ENCODE results near the gene OVCA2.

The OVCA2 gene

GRCh38 chr17:2042390-2042847 is 597 bp downstream of the OVCA2 start:
- Mint-ChIP-seq H3K4me3 (peak overlapping the region; percentile 89), H3K4me1 (peaks cover 32% of the 10 kb centered on the region), H3K36me3 (ENCODE audit: low read depth) (peaks cover 24% of the 10 kb centered on the region), H3K27ac (peak overlapping the region; percentile 62), H3K9me3 (no peaks in the 10 kb centered on the region), H3K27me3 (ENCODE audit: low read depth, poor library complexity) (peaks cover 18% of the 10 kb centered on the region)
- DNase-seq, result peak; percentile 41
- TF ChIP-seq CTCF (IDR thresholded peaks at IDR 0.05), result peak; percentile 6

- H3K4me3 Mint-ChIP-seq, result peak overlapping the region; percentile 89
- no peak for DNase-seq
- peaks cover 24% of the 10 kb centered on the region for H3K36me3 Mint-ChIP-seq (ENCODE audit: low read depth)
- H3K4me1 Mint-ChIP-seq, result peaks cover 28% of the 10 kb centered on the region
- no peak for TF ChIP-seq CTCF (IDR thresholded peaks at IDR 0.05)
- no peaks in the 10 kb centered on the region for H3K9me3 Mint-ChIP-seq
- peaks cover 24% of the 10 kb centered on the region for H3K27me3 Mint-ChIP-seq (ENCODE audit: low read depth, poor library complexity)
- peak overlapping the region; percentile 66 for H3K27ac Mint-ChIP-seq
These were observed 1.1 kb downstream of the OVCA2 start for GRCh38 chr17:2042933-2043332.

GRCh38 chr17:2043785-2044184 is 2.0 kb downstream of the OVCA2 start:
- Mint-ChIP-seq H3K4me3 (peak overlapping the region; percentile 52), H3K27ac (no peak overlapping the region), H3K4me1 (peaks cover 32% of the 10 kb centered on the region), H3K36me3 (ENCODE audit: low read depth) (peaks cover 20% of the 10 kb centered on the region), H3K9me3 (no peaks in the 10 kb centered on the region), H3K27me3 (ENCODE audit: low read depth, poor library complexity) (peaks cover 32% of the 10 kb centered on the region)
- DNase-seq, result no peak
- no peak for TF ChIP-seq CTCF (IDR thresholded peaks at IDR 0.05)

GRCh38 chr17:2044263-2044894 is 2.6 kb downstream of the OVCA2 start:
- Mint-ChIP-seq H3K4me3 (no peak overlapping the region), H3K4me1 (peaks cover 37% of the 10 kb centered on the region), H3K9me3 (no peaks in the 10 kb centered on the region), H3K27ac (no peak overlapping the region), H3K36me3 (ENCODE audit: low read depth) (peaks cover 20% of the 10 kb centered on the region), H3K27me3 (ENCODE audit: low read depth, poor library complexity) (peaks cover 38% of the 10 kb centered on the region)
- no peak for TF ChIP-seq CTCF (IDR thresholded peaks at IDR 0.05)
- no peak for DNase-seq

GRCh38 chr17:2047590-2047989 is 5.8 kb downstream of the OVCA2 start:
- H3K4me1 Mint-ChIP-seq, result peaks cover 32% of the 10 kb centered on the region
- no peak overlapping the region for H3K27ac Mint-ChIP-seq
- no peaks in the 10 kb centered on the region for H3K9me3 Mint-ChIP-seq
- H3K4me3 Mint-ChIP-seq, result no peak overlapping the region
- DNase-seq, result no peak
- TF ChIP-seq CTCF (IDR thresholded peaks at IDR 0.05), result no peak
- peaks cover 13% of the 10 kb centered on the region for H3K36me3 Mint-ChIP-seq (ENCODE audit: low read depth)
- peaks cover 53% of the 10 kb centered on the region for H3K27me3 Mint-ChIP-seq (ENCODE audit: low read depth, poor library complexity)

- peaks cover 6% of the 10 kb centered on the region for H3K36me3 Mint-ChIP-seq (ENCODE audit: low read depth)
- no peak for DNase-seq
These were observed 7.0 kb downstream of the OVCA2 start for GRCh38 chr17:2048805-2049204.

More at GRCh38 chr17:2048805-2049204, 7.0 kb downstream of the OVCA2 start:
- H3K27me3 Mint-ChIP-seq (ENCODE audit: low read depth, poor library complexity), result peaks cover 64% of the 10 kb centered on the region
- peak overlapping the region; percentile 79 for H3K4me3 Mint-ChIP-seq
- H3K9me3 Mint-ChIP-seq, result no peaks in the 10 kb centered on the region
- no peak overlapping the region for H3K27ac Mint-ChIP-seq
- peaks cover 27% of the 10 kb centered on the region for H3K4me1 Mint-ChIP-seq
- TF ChIP-seq CTCF (IDR thresholded peaks at IDR 0.05), result no peak
